Gastrocnemius medialis (tissue), 4 donors: ENCODE measurements around the gene C2orf49. TPM values are rescaled to one million over a fixed set of nuclear protein-coding genes. Genes with fewer than 3 reads are reported as not detected.

Experiments used
- ATAC-seq, 2 donors: fragments of 150-250 bp; one replicate each; pipeline ENCODE4 v1.9.1; 2016
- DNase-seq, 2 donors: peaks; one replicate each; pipeline ENCODE4 v3.0.0-alpha.2; 2019
- H3K27ac ChIP-seq, 4 donors: fragments of 200-600 bp; sonication (generic); 1 replicate in 1 of 4; 2 replicates in 3 of 4; pipeline ENCODE4 v1.5.1; 2016 to 2018; ENCODE audit warnings: mild to moderate bottlenecking in 2 of 4, moderate library complexity in 1 of 4
- H3K27me3 ChIP-seq, 3 donors: fragments of 200-600 bp; sonication (generic) in 2 of 3; 1 replicate in 1 of 3; 2 replicates in 2 of 3; pipeline versions ENCODE4 v1.5.1 to v1.6.0; 2016 to 2019; ENCODE audit warnings: mild to moderate bottlenecking in 1 of 3, moderate library complexity in 1 of 3
- H3K36me3 ChIP-seq, 2 donors: fragments of 200-600 bp; sonication (generic) in 1 of 2; one replicate each; pipeline ENCODE4 v1.5.1; 2017 to 2018
- H3K4me1 ChIP-seq, 2 donors: fragments of 200-600 bp; sonication (generic) in 1 of 2; one replicate each; pipeline ENCODE4 v1.5.1; 2016 to 2017; ENCODE audit warnings: mild to moderate bottlenecking in 2 of 2
- H3K4me3 ChIP-seq, 4 donors: fragments of 200-600 bp; sonication (generic) in 3 of 4; 1 replicate in 1 of 4; 2 replicates in 3 of 4; pipeline ENCODE4 v1.5.1; 2016 to 2019; ENCODE audit warnings: mild to moderate bottlenecking in 2 of 4
- H3K9me3 ChIP-seq, 3 donors: fragments of 200-600 bp; sonication (generic) in 2 of 3; 1 replicate in 1 of 3; 2 replicates in 2 of 3; pipeline ENCODE4 v1.5.1; 2016 to 2019
- POLR2A ChIP-seq, 2 donors: fragments of 450-650 bp; IDR thresholded peaks; one replicate each; pipeline ENCODE4 v1.6.1; 2017; ENCODE audit warnings: antibody characterized with exemption in 2 of 2, mild to moderate bottlenecking in 2 of 2, moderate library complexity in 2 of 2
- in situ Hi-C, 4 donors: fragments of 200-750 bp; cut with MboI; loops; one replicate each; pipeline versions ENCODE4 v1.15.0 to v1.8.0; 2017; ENCODE audit warnings: low sequenced_read_pairs in 4 of 4
- intact Hi-C: fragments of 100-400 bp; cut with DNase I; formaldehyde crosslinking; loops from one replicate; pipeline ENCODE4 v1.15.1; 2023; ENCODE audit warnings: low total_unique reads
- total RNA-seq, 4 donors: library from RNA; depleted of rRNA; stranded (reverse); fragments of >200 nt; gene quantifications; one replicate each; pipeline versions ENCODE4 v1.1.0 to v1.2.3, GENCODE V29; 2016
- TF ChIP-seq, protein P1 (sequence below), 5 experiments: fragments of 450-650 bp in 3 of 5; fragments of 200-600 bp in 2 of 5; sonication (generic) in 2 of 5; IDR thresholded peaks in 4 of 5; conservative IDR thresholded peaks in 1 of 5; 1 replicate in 4 of 5; 2 replicates in 1 of 5; pipeline ENCODE4 v1.5.1; 2016 to 2019; ENCODE audit warnings: antibody characterized with exemption in 5 of 5, mild to moderate bottlenecking in 3 of 5, moderate library complexity in 3 of 5

C2orf49 gene
- total RNA-seq, 4 donors from 2014 or later: 12.8 to 26.7 (median 18.6) TPM

DNA sequence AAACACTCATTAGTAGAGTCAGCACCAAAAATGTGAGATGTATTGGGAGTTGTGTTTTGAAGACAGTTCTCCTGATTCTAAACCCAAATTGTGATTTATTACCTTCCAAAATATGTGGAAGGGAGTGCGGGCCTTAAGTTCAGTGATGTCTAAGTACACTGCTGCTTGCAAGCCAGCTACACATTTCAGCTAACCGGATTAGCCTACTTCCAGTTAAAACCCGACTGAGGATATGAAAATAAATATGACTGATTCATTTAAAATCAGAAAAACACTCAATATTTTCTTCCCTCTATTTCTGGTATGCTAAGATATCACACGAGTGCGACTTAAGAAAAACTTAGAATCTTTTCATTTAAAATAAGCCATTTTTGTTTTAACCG is 60.6 kb downstream of the C2orf49 start:
- Histone ChIP-seq H3K27ac (peak overlapping the region; percentile 84 to 96 (median 90)), H3K27me3 (no peaks in the 10 kb centered on the region), H3K4me3 (peak overlapping the region; percentile 84 to 96 (median 86)), H3K9me3 (no peaks in the 10 kb centered on the region), H3K36me3 (no peaks in the 10 kb centered on the region), H3K4me1 (peaks cover 26 to 43% of the 10 kb centered on the region in 2 donors)
- DNase-seq: no peak
- TF ChIP-seq, protein P1, sequence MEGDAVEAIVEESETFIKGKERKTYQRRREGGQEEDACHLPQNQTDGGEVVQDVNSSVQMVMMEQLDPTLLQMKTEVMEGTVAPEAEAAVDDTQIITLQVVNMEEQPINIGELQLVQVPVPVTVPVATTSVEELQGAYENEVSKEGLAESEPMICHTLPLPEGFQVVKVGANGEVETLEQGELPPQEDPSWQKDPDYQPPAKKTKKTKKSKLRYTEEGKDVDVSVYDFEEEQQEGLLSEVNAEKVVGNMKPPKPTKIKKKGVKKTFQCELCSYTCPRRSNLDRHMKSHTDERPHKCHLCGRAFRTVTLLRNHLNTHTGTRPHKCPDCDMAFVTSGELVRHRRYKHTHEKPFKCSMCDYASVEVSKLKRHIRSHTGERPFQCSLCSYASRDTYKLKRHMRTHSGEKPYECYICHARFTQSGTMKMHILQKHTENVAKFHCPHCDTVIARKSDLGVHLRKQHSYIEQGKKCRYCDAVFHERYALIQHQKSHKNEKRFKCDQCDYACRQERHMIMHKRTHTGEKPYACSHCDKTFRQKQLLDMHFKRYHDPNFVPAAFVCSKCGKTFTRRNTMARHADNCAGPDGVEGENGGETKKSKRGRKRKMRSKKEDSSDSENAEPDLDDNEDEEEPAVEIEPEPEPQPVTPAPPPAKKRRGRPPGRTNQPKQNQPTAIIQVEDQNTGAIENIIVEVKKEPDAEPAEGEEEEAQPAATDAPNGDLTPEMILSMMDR (IDR thresholded peaks at IDR 0.05 in 4 of 5, conservative IDR thresholded peaks at IDR 0.05 in 1 of 5): no peak
- no peak for TF ChIP-seq POLR2A (IDR thresholded peaks at IDR 0.05)
- peak in 1 of 2 donors; percentile 32 for ATAC-seq
- in situ Hi-C loops: no loop called here
- intact Hi-C loops: loop anchor here (10.0 kb wide), 1 partner anchor 507 kb away; no protein-coding TSS in a partner anchor

DNA sequence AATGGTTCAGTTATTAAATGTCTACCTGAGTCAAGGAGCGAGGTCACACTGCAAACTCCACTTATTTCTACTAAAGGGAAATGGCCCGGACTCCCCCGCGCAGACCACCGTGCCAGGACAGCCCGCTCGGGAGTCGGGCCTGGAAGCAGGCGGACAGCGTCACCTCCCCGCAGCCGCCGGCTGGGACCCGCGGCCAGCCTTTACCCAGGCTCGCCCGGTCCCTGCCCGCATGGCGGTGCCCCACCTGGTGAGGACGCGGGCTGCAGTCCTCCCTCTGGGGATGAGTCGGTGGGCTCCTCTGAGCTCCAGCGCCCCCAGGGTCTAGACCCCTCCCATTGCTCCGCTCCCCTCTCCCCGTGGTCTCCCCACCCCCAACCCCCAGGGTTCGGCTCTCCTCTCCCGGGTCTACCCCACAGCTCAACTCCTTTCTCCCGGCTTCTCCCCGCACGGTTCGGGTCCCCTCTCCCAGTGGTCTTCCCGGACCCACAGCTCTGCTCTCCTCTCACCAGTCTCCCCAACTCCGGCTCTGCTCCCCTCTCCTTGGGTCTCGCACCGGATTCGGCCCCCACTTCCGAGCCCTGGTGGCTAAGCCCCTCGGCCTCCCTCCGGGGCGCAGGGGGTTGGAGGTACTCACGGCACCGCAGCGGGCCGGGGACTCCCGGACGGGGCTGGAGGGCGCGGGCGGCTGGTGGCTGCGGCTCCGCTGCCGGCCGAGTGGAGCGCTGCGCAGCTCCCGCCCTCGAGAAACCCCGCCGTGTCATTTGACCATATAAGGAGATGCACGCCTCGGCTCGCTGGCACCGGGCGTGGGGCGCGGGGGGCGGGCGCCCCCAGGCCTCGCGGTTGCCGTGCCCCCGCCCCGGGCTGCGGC is 61.2 kb downstream of the C2orf49 start, which contains the start of gene FHL2:
FHL2 (minus strand) TSS at position 716 of the 871 bp plus-strand sequence. CDS start 12,535 bp downstream, outside the sequence.
- H3K4me3 ChIP-seq: peak within 1 kb of the TSS; percentile 84 to 96 (median 86)
- no peaks in the 10 kb centered on the region for H3K9me3 ChIP-seq
- no peaks in the 10 kb centered on the region for H3K27me3 ChIP-seq
- intact Hi-C loops: loop anchor here (10.0 kb wide), 1 partner anchor 506 kb away; no protein-coding TSS in a partner anchor
- H3K4me1 ChIP-seq: peaks cover 28 to 40% of the 10 kb centered on the region in 2 donors
- in situ Hi-C loops: no loop called here
- peak; percentile 61 to 69 for DNase-seq
- ATAC-seq: peak; percentile 80 to 86
- H3K27ac ChIP-seq: peak within 1 kb of the TSS; percentile 84 to 96 (median 90)
- H3K36me3 ChIP-seq: no peaks in the 10 kb centered on the region
- TF ChIP-seq, protein P1 (IDR thresholded peaks at IDR 0.05 in 4 of 5, conservative IDR thresholded peaks at IDR 0.05 in 1 of 5): peak; percentile 44 to 58 (median 48)
- TF ChIP-seq POLR2A (IDR thresholded peaks at IDR 0.05): peak; percentile 82 to 84

Other genes starting within 250 kb of the C2orf49 start
- gene GPR45, start 95.8 kb upstream of the C2orf49 start, total RNA-seq: not detected
- gene TGFBRAP1, start 7.8 kb upstream of the C2orf49 start, total RNA-seq: 10 to 100 TPM; 19.7 to 28.9 (median 20.3) TPM
- gene FHL2, start 61.5 kb downstream of the C2orf49 start, total RNA-seq: 10 to 100 TPM; 14.9 to 31.8 (median 21.4) TPM